NCI-H146 (cell line): ENCODE data around the gene B4GALT7.

Experiments
- DNase-seq: peaks from one replicate; lab custom pipeline; 2025; lab: John Stamatoyannopoulos, UW

B4GALT7 gene

DNA sequence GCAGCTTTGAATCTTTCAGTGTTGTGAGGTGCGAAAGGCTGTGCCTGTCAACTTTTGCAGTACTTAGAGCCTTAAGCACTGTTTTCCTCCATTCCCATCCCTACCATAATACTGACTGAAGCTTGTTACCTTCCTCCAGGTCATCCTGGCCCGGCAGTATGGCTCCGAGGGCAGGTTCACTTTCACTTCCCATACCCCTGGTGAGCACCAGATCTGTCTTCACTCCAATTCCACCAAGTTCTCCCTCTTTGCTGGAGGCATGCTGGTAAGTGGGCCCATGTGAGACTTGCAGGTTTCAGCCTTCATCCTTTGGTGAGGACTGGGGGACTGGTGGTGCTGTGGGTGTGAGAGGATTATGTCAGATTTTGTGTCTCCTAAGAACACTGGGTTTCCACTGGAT, 6.4 kb upstream of the B4GALT7 start:
- no peak for DNase-seq

- no peak for DNase-seq
These were observed 5.9 kb upstream of the B4GALT7 start for GRCh38 chr5:177594071-177594470.

DNA sequence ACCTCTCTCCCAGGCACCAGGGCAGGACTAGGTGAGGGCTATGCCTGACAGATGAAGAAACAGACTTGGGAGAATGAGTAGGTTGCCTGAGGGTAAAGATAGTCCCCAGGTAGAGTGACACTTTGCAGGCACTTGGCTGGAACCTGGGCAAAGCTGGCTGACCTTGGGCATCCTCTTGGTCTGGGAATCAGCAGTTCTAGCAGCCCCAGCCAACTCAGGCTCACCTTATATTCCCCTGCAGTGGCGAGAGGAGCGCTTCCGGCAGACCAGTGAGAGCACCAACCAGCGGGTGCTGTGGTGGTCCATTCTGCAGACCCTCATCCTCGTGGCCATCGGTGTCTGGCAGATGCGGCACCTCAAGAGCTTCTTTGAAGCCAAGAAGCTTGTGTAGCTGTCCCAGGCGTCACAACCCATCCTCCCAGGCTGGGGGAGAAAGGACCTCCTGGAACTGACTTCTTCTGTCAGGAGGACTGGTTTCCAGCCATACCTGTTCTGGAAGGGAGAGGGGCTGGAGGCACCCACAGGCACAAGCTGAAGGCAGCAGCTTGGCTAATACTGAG, 4.8 kb upstream of the B4GALT7 start:
- no peak for DNase-seq

- DNase-seq: no peak
These were observed 3.7 kb upstream of the B4GALT7 start for GRCh38 chr5:177595991-177596774.

- DNase-seq: no peak
These were observed 3.1 kb upstream of the B4GALT7 start for GRCh38 chr5:177596775-177597238.

DNA sequence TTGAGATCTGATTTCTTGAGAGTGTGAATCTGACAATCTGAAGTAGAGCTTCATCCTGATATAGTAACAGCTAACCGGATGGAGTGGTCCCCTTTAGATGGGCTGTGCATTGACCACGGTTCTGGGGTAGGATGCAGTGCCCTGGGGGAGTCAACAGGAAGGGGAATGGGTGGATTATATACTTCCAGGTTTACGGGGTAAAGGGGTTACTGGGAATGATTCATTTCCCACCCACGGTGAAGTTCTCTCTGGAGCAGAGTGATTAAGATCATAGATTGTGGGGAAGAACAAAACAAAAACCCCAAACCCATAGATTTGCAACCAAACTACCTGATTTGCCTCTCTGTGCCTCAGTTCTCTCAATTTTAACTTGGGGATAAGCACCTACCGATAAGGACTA, 1.5 kb upstream of the B4GALT7 start:
- DNase-seq: no peak

- DNase-seq: peak; percentile 10
These were observed 631 bp downstream of the B4GALT7 start for GRCh38 chr5:177600508-177601018.

- no peak for DNase-seq
These were observed 1.2 kb downstream of the B4GALT7 start for GRCh38 chr5:177601126-177601525.

DNA sequence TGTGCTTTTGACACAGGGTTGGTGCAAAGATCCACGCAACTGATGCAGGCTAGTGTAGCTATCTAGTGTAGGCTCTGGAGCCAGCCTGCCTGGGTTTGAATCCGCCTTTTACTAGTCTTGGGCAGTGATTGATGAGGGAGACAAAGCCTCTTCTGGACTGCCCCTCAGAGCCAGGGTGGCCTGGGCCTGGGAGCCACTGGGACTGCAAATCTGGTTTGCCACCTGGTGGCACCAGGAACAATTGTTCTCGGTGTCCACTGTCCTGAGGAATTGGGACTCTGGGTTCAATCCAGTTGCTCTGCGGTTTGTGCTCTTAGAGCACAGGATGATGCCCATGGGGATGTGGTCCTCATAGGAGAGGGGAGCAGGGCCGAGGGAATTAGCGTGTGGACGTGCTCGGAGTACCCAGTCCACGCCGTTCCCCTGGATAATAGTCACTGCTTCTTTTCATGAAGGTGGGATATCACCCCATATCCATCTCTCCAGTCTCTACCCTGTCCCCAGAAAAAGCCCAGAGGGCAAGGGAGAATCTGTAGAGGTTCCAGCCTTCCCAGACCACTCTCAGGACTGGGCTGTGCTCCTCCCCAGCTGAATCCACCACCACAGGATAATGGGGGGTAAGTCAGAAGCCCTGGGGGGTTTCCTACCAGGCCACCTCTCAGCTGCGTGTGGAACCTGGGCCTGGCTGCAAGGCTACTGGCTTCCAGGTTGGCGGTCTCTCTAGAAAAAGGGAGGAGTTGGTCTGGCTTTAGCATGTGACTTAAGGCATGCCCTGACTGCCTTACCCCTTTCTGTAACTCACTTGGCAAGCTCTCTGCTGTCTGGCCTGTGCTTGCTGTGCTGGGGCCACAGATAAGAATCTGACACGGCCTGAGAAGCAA, 1.9 kb downstream of the B4GALT7 start:
- DNase-seq: no peak

DNA sequence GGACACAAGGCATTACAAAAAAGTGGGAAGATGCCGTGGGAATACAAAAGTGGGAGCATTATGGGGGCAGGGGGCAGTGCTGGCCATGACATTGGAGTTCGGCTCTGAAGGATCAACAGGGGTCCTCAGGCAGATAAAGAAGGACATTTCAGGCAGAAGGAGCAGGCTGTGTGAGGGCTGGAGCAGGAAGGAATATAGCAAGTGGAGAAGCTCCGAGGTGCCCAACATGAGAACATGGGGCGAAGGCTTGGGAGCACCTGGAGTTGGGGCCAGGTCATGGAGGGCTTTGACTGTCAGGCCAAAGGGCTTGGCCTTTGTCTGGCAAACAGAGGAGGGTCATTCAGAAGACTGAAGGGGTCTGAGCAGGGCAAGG, 2.5 kb downstream of the B4GALT7 start:
- no peak for DNase-seq

DNA sequence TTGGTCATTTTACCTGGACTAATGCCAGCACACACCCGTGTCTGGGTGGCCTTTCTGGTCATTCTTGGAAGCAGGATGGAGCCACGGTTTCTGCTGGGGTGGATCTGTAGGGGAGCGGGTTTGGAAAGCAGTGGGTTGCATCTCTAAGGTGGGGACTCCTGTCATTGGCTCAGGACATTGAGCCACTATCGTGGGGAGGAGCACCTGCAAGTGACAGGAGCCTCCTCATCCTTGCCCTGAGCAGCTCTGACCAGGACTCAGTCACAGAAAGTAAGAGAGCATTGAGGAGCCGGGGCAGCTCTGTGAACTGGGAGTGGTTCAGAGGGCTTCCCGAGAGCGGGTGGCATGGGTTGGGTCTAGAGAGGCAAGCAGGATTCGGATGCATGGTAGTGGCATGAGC, 3.7 kb downstream of the B4GALT7 start:
- DNase-seq: no peak

GRCh38 chr5:177604116-177604521, 4.2 kb downstream of the B4GALT7 start:
- no peak for DNase-seq

DNA sequence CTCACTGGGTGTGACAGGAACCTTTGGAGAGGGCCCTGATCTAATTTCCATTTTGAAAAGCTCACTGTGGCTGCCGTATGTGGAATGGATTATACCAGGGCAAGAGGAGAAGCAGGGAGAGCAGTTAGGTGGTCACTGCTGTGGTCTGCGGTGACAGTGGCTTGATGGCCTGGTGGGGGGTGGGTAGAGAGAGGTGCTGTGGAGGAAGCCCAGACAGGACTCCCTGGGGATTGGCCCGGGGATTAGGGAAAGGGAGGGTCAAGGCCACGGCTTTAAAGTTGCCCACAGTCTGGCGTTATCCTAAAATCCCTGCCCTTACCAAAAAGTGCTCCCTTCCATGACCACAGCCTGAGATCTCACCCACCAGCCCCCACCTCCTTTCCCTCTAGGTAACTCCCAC, 4.7 kb downstream of the B4GALT7 start:
- no peak for DNase-seq

DNA sequence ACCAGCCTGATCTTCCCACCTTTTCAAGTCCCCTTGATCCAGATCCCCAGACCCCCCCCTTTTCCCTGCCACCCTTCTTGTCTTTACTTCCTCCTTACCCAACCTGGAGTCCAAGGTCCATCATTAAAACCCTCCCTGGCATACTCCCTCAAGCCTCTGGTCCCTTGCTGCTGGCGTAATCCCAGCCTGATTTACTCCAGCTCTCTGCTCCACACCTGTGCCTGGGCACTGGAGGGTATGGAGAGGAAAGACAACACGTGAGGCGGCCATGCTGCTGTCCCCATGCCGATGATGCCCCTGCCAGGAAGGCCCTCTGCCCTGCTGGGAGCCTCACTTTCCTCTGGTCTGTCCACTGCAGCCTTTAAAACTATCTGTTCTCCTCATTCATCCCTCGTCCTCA, 5.1 kb downstream of the B4GALT7 start:
- no peak for DNase-seq

DNA sequence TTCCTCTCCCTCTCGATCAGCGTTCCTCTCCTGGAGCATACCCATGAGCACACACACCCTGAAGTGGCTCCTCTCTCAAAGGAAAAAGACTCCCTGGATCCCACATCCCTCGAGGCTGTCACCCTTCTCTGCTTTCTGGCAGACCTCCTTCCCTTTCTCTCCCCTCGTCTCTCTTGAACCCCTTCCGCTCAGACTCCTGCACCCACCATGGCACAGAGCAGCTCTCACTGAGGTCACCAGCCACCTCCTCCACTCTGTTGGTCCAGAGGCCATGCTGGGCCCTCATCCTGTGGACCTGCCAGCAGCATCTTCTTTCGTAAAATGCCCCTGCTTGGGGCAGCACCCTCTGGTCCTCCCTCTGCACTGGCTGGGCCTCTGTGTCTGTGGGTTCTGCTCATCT, 5.7 kb downstream of the B4GALT7 start:
- no peak for DNase-seq

- no peak for DNase-seq
These were observed 6.4 kb downstream of the B4GALT7 start for GRCh38 chr5:177606071-177607051.

GRCh38 chr5:177607115-177607451, 7.2 kb downstream of the B4GALT7 start:
- no peak for DNase-seq

DNA sequence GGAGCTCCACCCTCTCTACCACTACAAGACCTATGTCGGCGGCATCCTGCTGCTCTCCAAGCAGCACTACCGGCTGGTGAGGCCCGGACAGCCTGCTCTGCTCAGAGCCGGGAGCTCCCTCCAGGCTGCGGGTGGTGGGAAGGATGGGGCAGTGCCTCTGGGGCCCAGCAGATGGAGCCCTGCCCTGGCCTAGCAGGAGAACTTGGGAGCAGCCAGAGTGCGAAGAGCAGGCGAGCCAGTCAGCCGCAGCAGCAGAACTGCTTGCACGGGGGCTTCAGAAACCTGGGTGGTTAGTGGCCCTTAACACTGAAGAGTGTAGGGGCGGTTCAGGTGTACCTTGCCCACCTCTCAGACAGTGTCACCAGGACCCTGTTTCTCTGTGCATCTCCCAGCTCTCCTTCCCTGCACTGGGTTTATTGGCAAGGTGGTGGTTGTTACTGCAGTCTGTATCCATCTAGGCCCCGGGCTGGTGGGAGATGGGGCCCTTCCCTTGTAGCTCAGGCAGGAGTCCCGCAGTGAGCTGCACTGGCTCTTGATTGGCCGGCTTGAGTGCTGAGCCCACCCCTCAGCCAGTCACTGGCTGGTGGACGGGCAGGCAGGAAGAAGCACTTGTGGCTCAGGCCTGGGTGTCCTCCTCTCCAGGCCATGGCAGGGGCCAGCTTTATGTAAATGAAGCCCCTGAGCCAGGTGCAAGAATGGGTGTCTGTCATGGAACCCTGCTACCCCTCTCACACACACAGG, 7.7 kb downstream of the B4GALT7 start:
- peak; percentile 91 for DNase-seq

DNA sequence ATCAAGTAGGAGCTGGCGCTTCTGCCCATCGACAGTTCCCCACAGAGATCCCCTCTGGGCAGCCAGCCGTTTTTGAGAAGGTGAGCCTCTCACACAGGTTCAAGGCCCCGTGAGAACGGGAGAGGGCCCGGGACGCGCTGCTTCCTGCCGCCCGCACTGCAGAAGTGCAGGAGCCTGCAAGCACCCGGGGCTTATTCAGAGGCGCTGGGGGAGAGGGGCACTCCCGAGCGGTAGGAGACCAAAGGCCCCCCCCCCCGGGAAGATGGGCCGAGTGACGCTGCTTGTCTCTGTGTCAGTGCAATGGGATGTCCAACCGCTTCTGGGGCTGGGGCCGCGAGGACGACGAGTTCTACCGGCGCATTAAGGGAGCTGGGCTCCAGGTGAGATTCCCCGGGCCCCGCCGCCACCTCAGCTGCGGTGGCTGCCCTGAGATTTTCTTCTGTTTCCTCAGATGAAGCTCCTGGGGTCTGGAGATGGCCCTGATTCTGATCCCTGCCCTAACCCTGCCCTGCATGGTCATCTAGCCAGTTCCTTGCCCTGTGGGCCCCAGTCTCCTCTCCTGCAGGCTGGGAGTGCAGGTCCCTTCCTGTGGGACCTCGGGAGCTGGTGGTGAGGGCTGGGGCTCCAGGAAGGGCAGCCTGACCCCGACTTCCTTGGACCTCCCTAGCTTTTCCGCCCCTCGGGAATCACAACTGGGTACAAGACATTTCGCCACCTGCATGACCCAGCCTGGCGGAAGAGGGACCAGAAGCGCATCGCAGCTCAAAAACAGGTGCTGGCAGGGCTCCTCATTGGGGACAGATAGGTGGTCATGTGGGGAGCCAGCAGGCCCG, 8.5 kb downstream of the B4GALT7 start:
- peak; percentile 58 for DNase-seq
